Left lung (tissue), 8 donors: Measurements from ENCODE around the gene LIMS4. TPM values are rescaled to one million over a fixed set of nuclear protein-coding genes. Genes with fewer than 3 reads are reported as not detected.

Experiments
- polyA plus RNA-seq, 6 donors: library from polyadenylated mRNA; unstranded; fragments of 120-200 nt; gene quantifications; one replicate each; pipeline ENCODE4 v1.2.1, GENCODE V29; 2013; ENCODE audit not compliant: insufficient read length in 6 of 6
- total RNA-seq, 2 donors: library from RNA; stranded (reverse); fragmentation: NEBNext Ultra II Directional; extraction: Animal tissue kit (Norgen Biotek cat#: 25700); gene quantifications; one replicate each; pipeline ENCODE4 v1.2.1, GENCODE V29; 2021
- donor health status: DM: no; HTN: yes; CAD: no.
- donor health status: DM: no; HTN: no; CAD: no.

Gene LIMS4
- total and polyA plus RNA-seq, 8 donors = 1.0 to 4.5 (median 2.4) TPM

Other genes starting within 250 kb of the LIMS4 start
- gene RGPD6, start 104.4 kb upstream of the LIMS4 start, total RNA-seq = 10 to 100 TPM; 28.2 to 29.7 TPM
- gene RGPD6, start 104.4 kb upstream of the LIMS4 start, polyA plus RNA-seq = 10 to 100 TPM; 35.2 to 55.9 (median 50.0) TPM
- 10 to 100 TPM in 1 of 2 donors, 1 to 10 TPM in 1; 7.1 to 10.9 TPM for gene BUB1, start 205.2 kb upstream of the LIMS4 start, total RNA-seq
- 10 to 100 TPM; 17.8 to 44.9 (median 25.7) TPM for gene BUB1, start 205.2 kb upstream of the LIMS4 start, polyA plus RNA-seq